ENCODE results near the gene ARL4D.
"Not testable (repeated sequence)": the region's sequence is repeated elsewhere in the genome, so short reads cannot be mapped to it uniquely, and the experiment has no call there.

The ARL4D gene

GRCh38 chr17:43363181-43363925, 35.4 kb upstream of the ARL4D start:
- H3K4me3 ChIP-seq (ENCODE audit: low read length), result no peak overlapping the region
- TF ChIP-seq CTCF (conservative IDR thresholded peaks at IDR 0.05; ENCODE audit: low read depth, low read length), result no peak
- no peak for DNase-seq (ENCODE audit: low read depth)

GRCh38 chr17:43363926-43364285, 34.9 kb upstream of the ARL4D start:
- TF ChIP-seq CTCF (conservative IDR thresholded peaks at IDR 0.05; ENCODE audit: low read depth, low read length), result no peak
- H3K4me3 ChIP-seq (ENCODE audit: low read length), result no peak overlapping the region
- no peak for DNase-seq (ENCODE audit: low read depth)

- H3K4me3 ChIP-seq (ENCODE audit: low read length), result no peak overlapping the region
- TF ChIP-seq CTCF (conservative IDR thresholded peaks at IDR 0.05; ENCODE audit: low read depth, low read length), result peak; percentile 31
- DNase-seq (ENCODE audit: low read depth), result no peak
Observed at GRCh38 chr17:43365356-43365755, 33.4 kb upstream of the ARL4D start.

- H3K4me3 ChIP-seq (ENCODE audit: low read length); DNase-seq (ENCODE audit: low read depth): not testable (repeated sequence)
Observed at GRCh38 chr17:43365921-43366320, 32.9 kb upstream of the ARL4D start.

- DNase-seq (ENCODE audit: low read depth), result peak; percentile 62
- no peak overlapping the region for H3K4me3 ChIP-seq (ENCODE audit: low read length)
Observed at GRCh38 chr17:43366891-43367736, 31.7 kb upstream of the ARL4D start.

GRCh38 chr17:43367737-43368242, 31.0 kb upstream of the ARL4D start:
- H3K4me3 ChIP-seq (ENCODE audit: low read length), result peak overlapping the region; percentile 51
- DNase-seq (ENCODE audit: low read depth), result peak; percentile 67
- no peak for TF ChIP-seq CTCF (conservative IDR thresholded peaks at IDR 0.05; ENCODE audit: low read depth, low read length)

More at GRCh38 chr17:43366891-43367736, 31.7 kb upstream of the ARL4D start:
- no peak for TF ChIP-seq CTCF (conservative IDR thresholded peaks at IDR 0.05; ENCODE audit: low read depth, low read length)

GRCh38 chr17:43368740-43369506, 29.9 kb upstream of the ARL4D start:
- peak; percentile 1 for TF ChIP-seq CTCF (conservative IDR thresholded peaks at IDR 0.05; ENCODE audit: low read depth, low read length)
- no peak for DNase-seq (ENCODE audit: low read depth)
- H3K4me3 ChIP-seq (ENCODE audit: low read length), result peak overlapping the region; percentile 51

Data from retinal pigment epithelial cell (primary cell).